Measurements from ENCODE around the gene WDR37. TPM values are rescaled to one million over a fixed set of nuclear protein-coding genes. Genes with fewer than 3 reads are reported as not detected.

WDR37 gene
- polyA plus RNA-seq, 1 donor (not counting 4 experiments of a cell fraction or from before 2014, with no cell fraction given), result 16.0 TPM

- Histone ChIP-seq H3K36me3 (ENCODE audit: control insufficient read depth in 2 of 2, extremely low read depth in 1 of 2, insufficient read depth in 2 of 2, low read length in 2 of 2) (no peaks in the 10 kb centered on the region), H3K9me1 (ENCODE audit: control insufficient read depth, extremely low read depth, insufficient read depth, low read length) (no peaks in the 10 kb centered on the region), H3K27me3 (ENCODE audit: control insufficient read depth, extremely low read depth, insufficient read depth, low read length) (no peaks in the 10 kb centered on the region), H2AFZ (ENCODE audit: control insufficient read depth, low read length) (no peak overlapping the region), H3K9me3 (ENCODE audit: control insufficient read depth, low read depth, low read length) (no peaks in the 10 kb centered on the region), H3K4me2 (ENCODE audit: control insufficient read depth, extremely low read depth, insufficient read depth, low read depth, low read length) (no peak overlapping the region), H3K27ac (ENCODE audit: control insufficient read depth, insufficient read depth, low read length) (no peak overlapping the region), H3K79me2 (ENCODE audit: control insufficient read depth, insufficient read depth, low read length) (no peaks in the 10 kb centered on the region), H3K4me3 (ENCODE audit: control insufficient read depth in 2 of 3, extremely low read depth in 1 of 3, insufficient read depth in 2 of 3, low read depth in 1 of 3, low read length in 3 of 3) (no peak overlapping the region), H3K4me1 (ENCODE audit: control insufficient read depth, extremely low read depth, insufficient read depth, low read length) (no peaks in the 10 kb centered on the region), H3K9ac (ENCODE audit: control insufficient read depth, extremely low read depth, insufficient read depth, low read length) (no peak overlapping the region), H4K20me1 (ENCODE audit: control insufficient read depth, extremely low read depth, insufficient read depth, low read length) (no peaks in the 10 kb centered on the region)
- TF ChIP-seq CTCF (optimal IDR thresholded peaks at IDR 0.05 in 1 of 3, IDR thresholded peaks at IDR 0.05 in 1 of 3, conservative IDR thresholded peaks at IDR 0.05 in 1 of 3; ENCODE audit: extremely low read depth in 1 of 3, insufficient read depth in 2 of 3, low read length in 3 of 3) (no peak), EZH2 (IDR thresholded peaks at IDR 0.05; ENCODE audit: low read length) (no peak)
- DNase-seq (ENCODE audit: low read depth, low spot score), result no peak
- dilution Hi-C loops (cut with MboI; ENCODE audit: extremely low pct_ligation_motif_present, low sequenced_read_pairs), result no loop called here
- FAIRE-seq, result no peak
Measured at GRCh38 chr10:1154531-1155295, 98.5 kb downstream of the WDR37 start.

GRCh38 chr10:1155791-1156615, 99.8 kb downstream of the WDR37 start:
- no peaks in the 10 kb centered on the region for H4K20me1 ChIP-seq (ENCODE audit: control insufficient read depth, extremely low read depth, insufficient read depth, low read length)
- H3K27ac ChIP-seq (ENCODE audit: control insufficient read depth, insufficient read depth, low read length), result no peak overlapping the region
- no peaks in the 10 kb centered on the region for H3K27me3 ChIP-seq (ENCODE audit: control insufficient read depth, extremely low read depth, insufficient read depth, low read length)
- H3K36me3 ChIP-seq (ENCODE audit: control insufficient read depth in 2 of 2, extremely low read depth in 1 of 2, insufficient read depth in 2 of 2, low read length in 2 of 2), result no peaks in the 10 kb centered on the region
- no peak overlapping the region for H3K9ac ChIP-seq (ENCODE audit: control insufficient read depth, extremely low read depth, insufficient read depth, low read length)
- H3K79me2 ChIP-seq (ENCODE audit: control insufficient read depth, insufficient read depth, low read length), result no peaks in the 10 kb centered on the region
- H3K4me1 ChIP-seq (ENCODE audit: control insufficient read depth, extremely low read depth, insufficient read depth, low read length), result no peaks in the 10 kb centered on the region
- H3K9me1 ChIP-seq (ENCODE audit: control insufficient read depth, extremely low read depth, insufficient read depth, low read length), result no peaks in the 10 kb centered on the region
- no peak overlapping the region for H3K4me3 ChIP-seq (ENCODE audit: control insufficient read depth in 2 of 3, extremely low read depth in 1 of 3, insufficient read depth in 2 of 3, low read depth in 1 of 3, low read length in 3 of 3)
- H3K9me3 ChIP-seq (ENCODE audit: control insufficient read depth, low read depth, low read length), result no peaks in the 10 kb centered on the region
- dilution Hi-C loops (cut with MboI; ENCODE audit: extremely low pct_ligation_motif_present, low sequenced_read_pairs), result no loop called here
- no peak overlapping the region for H3K4me2 ChIP-seq (ENCODE audit: control insufficient read depth, extremely low read depth, insufficient read depth, low read depth, low read length)
- no peak for TF ChIP-seq EZH2 (IDR thresholded peaks at IDR 0.05; ENCODE audit: low read length)
- no peak for TF ChIP-seq CTCF (optimal IDR thresholded peaks at IDR 0.05 in 1 of 3, IDR thresholded peaks at IDR 0.05 in 1 of 3, conservative IDR thresholded peaks at IDR 0.05 in 1 of 3; ENCODE audit: extremely low read depth in 1 of 3, insufficient read depth in 2 of 3, low read length in 3 of 3)
- FAIRE-seq (no peak), DNase-seq (ENCODE audit: low read depth, low spot score) (no peak)
- no peak overlapping the region for H2AFZ ChIP-seq (ENCODE audit: control insufficient read depth, low read length)
